H1 (cell line): ENCODE measurements around the gene CD200R1L.

ENCODE experiments used
- CBX8 ChIP-seq: fragments of 300-800, 300-1000 bp; sonication (generic); IDR thresholded peaks from 2 replicates; pipeline ENCODE4 v1.7.1; 2016; ENCODE audit warnings: low read depth, low read length, borderline replicate concordance
- POLR2AphosphoS5 ChIP-seq: IDR thresholded peaks from 2 replicates; pipeline ENCODE4 v1.6.1; 2011; ENCODE audit warnings: low read depth, low read length
- TAF1 ChIP-seq: IDR thresholded peaks from 2 replicates; pipeline ENCODE4 v1.6.1; 2011; ENCODE audit warnings: mild to moderate bottlenecking, low read depth, low read length
- TF ChIP-seq, protein P1 (sequence below), 3 experiments: IDR thresholded peaks; 1 replicate in 2 of 3; 2 replicates in 1 of 3; pipeline versions ENCODE4 v1.5.1 to v1.6.1; 2011; ENCODE audit warnings: low read length in 3 of 3, mild to moderate bottlenecking in 3 of 3, inconsistent platforms in 2 of 3, low read depth in 1 of 3, moderate library complexity in 1 of 3; ENCODE audit not compliant: insufficient read depth in 1 of 3; ENCODE audit errors: control extremely low read depth in 1 of 3

DNA sequence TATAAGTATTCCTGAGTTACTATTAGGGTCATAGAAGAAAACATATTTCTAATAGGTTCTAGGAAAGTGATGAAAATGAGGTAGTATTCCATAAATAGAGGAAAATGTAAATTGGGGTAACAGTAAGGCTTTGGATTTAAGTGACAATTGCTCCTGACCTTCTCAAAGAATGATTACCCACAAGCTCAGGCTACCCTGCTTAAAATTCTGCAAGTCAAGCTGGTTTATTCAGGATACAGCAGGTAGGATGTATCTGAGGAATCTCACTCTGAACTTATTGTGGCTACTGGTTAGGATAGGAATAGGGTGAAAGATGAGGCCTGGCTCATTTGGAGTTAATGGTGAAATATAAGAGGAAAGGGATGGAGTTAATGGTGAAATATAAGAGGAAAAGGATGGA lies 67.7 kb downstream of the CD200R1L start:
- TF ChIP-seq CBX8 = no peak
- no peak for TF ChIP-seq POLR2AphosphoS5
- no peak for TF ChIP-seq TAF1
- TF ChIP-seq, protein P1, sequence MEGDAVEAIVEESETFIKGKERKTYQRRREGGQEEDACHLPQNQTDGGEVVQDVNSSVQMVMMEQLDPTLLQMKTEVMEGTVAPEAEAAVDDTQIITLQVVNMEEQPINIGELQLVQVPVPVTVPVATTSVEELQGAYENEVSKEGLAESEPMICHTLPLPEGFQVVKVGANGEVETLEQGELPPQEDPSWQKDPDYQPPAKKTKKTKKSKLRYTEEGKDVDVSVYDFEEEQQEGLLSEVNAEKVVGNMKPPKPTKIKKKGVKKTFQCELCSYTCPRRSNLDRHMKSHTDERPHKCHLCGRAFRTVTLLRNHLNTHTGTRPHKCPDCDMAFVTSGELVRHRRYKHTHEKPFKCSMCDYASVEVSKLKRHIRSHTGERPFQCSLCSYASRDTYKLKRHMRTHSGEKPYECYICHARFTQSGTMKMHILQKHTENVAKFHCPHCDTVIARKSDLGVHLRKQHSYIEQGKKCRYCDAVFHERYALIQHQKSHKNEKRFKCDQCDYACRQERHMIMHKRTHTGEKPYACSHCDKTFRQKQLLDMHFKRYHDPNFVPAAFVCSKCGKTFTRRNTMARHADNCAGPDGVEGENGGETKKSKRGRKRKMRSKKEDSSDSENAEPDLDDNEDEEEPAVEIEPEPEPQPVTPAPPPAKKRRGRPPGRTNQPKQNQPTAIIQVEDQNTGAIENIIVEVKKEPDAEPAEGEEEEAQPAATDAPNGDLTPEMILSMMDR (IDR thresholded peaks at IDR 0.05; ENCODE audit: control extremely low read depth in 1 of 3, insufficient read depth in 1 of 3, low read depth in 1 of 3, low read length in 3 of 3) = no peak
